Measurements from ENCODE around the gene LPAR3. TPM values are rescaled to one million over a fixed set of nuclear protein-coding genes. Genes with fewer than 3 reads are reported as not detected.

Gene LPAR3
- total and polyA plus RNA-seq, 2 donors (not counting 1 experiment from before 2014, with no cell fraction given), result not detected

- no peaks in the 10 kb centered on the region for H3K79me2 ChIP-seq (ENCODE audit: control insufficient read depth, insufficient read depth, low read length)
- 31% methylated on average over 5 of the region's 6 CpGs for WGBS (ENCODE audit: insufficient coverage)
- Mint-ChIP-seq H3K4me1 (no peaks in the 10 kb centered on the region), H3K9me3 (ENCODE audit: insufficient read depth) (no peaks in the 10 kb centered on the region), H3K27ac (no peak overlapping the region), H3K27me3 (peaks cover 18% of the 10 kb centered on the region), H3K4me3 (no peak overlapping the region)
- no peaks in the 10 kb centered on the region for H3K36me3 ChIP-seq (replicated peaks in 1 of 2; ENCODE audit: control extremely low read depth in 1 of 2, control insufficient read depth in 1 of 2, extremely low read depth in 1 of 2, insufficient read depth in 2 of 2, low read length in 1 of 2)
- no peak overlapping the region for H2AFZ ChIP-seq (ENCODE audit: insufficient read depth, low read depth, low read length, poor library complexity, severe bottlenecking)
- TF ChIP-seq CTCF (IDR thresholded peaks at IDR 0.05) (peak; percentile 94), EZH2 (IDR thresholded peaks at IDR 0.05; ENCODE audit: borderline replicate concordance, insufficient read depth, low read depth, low read length, poor library complexity, severe bottlenecking) (no peak)
- no peak overlapping the region for H3K9ac ChIP-seq (ENCODE audit: low read length)
- H3K4me2 ChIP-seq (replicated peaks; ENCODE audit: low read depth, low read length, poor library complexity, severe bottlenecking), result no peak overlapping the region
- peak; percentile 73 for DNase-seq
- ATAC-seq (ENCODE audit: low read depth), result peak; percentile 56
- H3K4me1 ChIP-seq (ENCODE audit: control insufficient read depth in 2 of 2, insufficient read depth in 2 of 2, low read length in 2 of 2), result no peaks in the 10 kb centered on the region
- POLR2A ChIA-PET, result interaction anchor here (0.6 kb wide), 1 partner anchor 14 kb away, joined by 3 read pairs; no protein-coding TSS in a partner anchor
- no peaks in the 10 kb centered on the region for H3K9me3 ChIP-seq (ENCODE audit: control extremely low read depth in 1 of 3, control insufficient read depth in 2 of 3, insufficient read depth in 1 of 3, low read length in 2 of 3)
- intact Hi-C loops (cut with micrococcal nuclease), result loop anchor here (1.0 to 5.0 kb wide), 5 partner anchors 150 to 867 kb away; no protein-coding TSS in a partner anchor
- no peak overlapping the region for H3K27ac ChIP-seq (ENCODE audit: low read length in 2 of 2)
- CTCF ChIA-PET, result interaction anchor here (0.7 to 3.2 kb wide), 26 partner anchors 10 to 868 kb away, joined by 3 to 18 read pairs (median 4); partner anchors contain the start of genes CTBS and PRKACB
- H4K20me1 ChIP-seq (ENCODE audit: control insufficient read depth, insufficient read depth, low read length, poor library complexity, severe bottlenecking), result no peaks in the 10 kb centered on the region
- H3K27me3 ChIP-seq (replicated peaks in 1 of 4; ENCODE audit: control extremely low read depth in 1 of 4, control insufficient read depth in 3 of 4, insufficient read depth in 4 of 4, low read length in 3 of 4), result peaks cover 0 to 7% (median 3%) of the 10 kb centered on the region in 4 experiments
- no peak overlapping the region for H3K4me3 ChIP-seq (ENCODE audit: control extremely low read depth in 1 of 5, extremely low read depth in 1 of 5, insufficient read depth in 1 of 5, low read depth in 2 of 5, low read length in 4 of 5)
Observed at GRCh38 chr1:84772428-84772943, 120.5 kb downstream of the LPAR3 start.

- WGBS (ENCODE audit: insufficient coverage), result 90% methylated on average over 2 of the region's 2 CpGs
- intact Hi-C loops (cut with micrococcal nuclease), result loop anchor here (1.0 to 5.0 kb wide), 5 partner anchors 150 to 867 kb away; no protein-coding TSS in a partner anchor
- Histone ChIP-seq H3K4me1 (ENCODE audit: control insufficient read depth in 2 of 2, insufficient read depth in 2 of 2, low read length in 2 of 2) (no peaks in the 10 kb centered on the region), H3K9ac (ENCODE audit: low read length) (no peak overlapping the region), H3K79me2 (ENCODE audit: control insufficient read depth, insufficient read depth, low read length) (no peaks in the 10 kb centered on the region), H3K9me3 (ENCODE audit: control extremely low read depth in 1 of 3, control insufficient read depth in 2 of 3, insufficient read depth in 1 of 3, low read length in 2 of 3) (no peaks in the 10 kb centered on the region), H4K20me1 (ENCODE audit: control insufficient read depth, insufficient read depth, low read length, poor library complexity, severe bottlenecking) (no peaks in the 10 kb centered on the region), H3K4me2 (replicated peaks; ENCODE audit: low read depth, low read length, poor library complexity, severe bottlenecking) (no peak overlapping the region), H3K36me3 (replicated peaks in 1 of 2; ENCODE audit: control extremely low read depth in 1 of 2, control insufficient read depth in 1 of 2, extremely low read depth in 1 of 2, insufficient read depth in 2 of 2, low read length in 1 of 2) (no peaks in the 10 kb centered on the region), H3K27me3 (replicated peaks in 1 of 4; ENCODE audit: control extremely low read depth in 1 of 4, control insufficient read depth in 3 of 4, insufficient read depth in 4 of 4, low read length in 3 of 4) (peaks cover 0 to 7% (median 3%) of the 10 kb centered on the region in 4 experiments), H2AFZ (ENCODE audit: insufficient read depth, low read depth, low read length, poor library complexity, severe bottlenecking) (no peak overlapping the region), H3K27ac (ENCODE audit: low read length in 2 of 2) (no peak overlapping the region), H3K4me3 (ENCODE audit: control extremely low read depth in 1 of 5, extremely low read depth in 1 of 5, insufficient read depth in 1 of 5, low read depth in 2 of 5, low read length in 4 of 5) (no peak overlapping the region)
- Mint-ChIP-seq H3K4me3 (no peak overlapping the region), H3K27ac (no peak overlapping the region), H3K9me3 (ENCODE audit: insufficient read depth) (no peaks in the 10 kb centered on the region), H3K4me1 (no peaks in the 10 kb centered on the region), H3K27me3 (peaks cover 19% of the 10 kb centered on the region)
- POLR2A ChIA-PET, result interaction anchor here (0.6 kb wide), 1 partner anchor 14 kb away, joined by 3 read pairs; no protein-coding TSS in a partner anchor
- no peak for TF ChIP-seq EZH2 (IDR thresholded peaks at IDR 0.05; ENCODE audit: borderline replicate concordance, insufficient read depth, low read depth, low read length, poor library complexity, severe bottlenecking)
- no peak for TF ChIP-seq CTCF (IDR thresholded peaks at IDR 0.05)
- ATAC-seq (ENCODE audit: low read depth), result no peak
- CTCF ChIA-PET, result interaction anchor here (0.7 to 3.2 kb wide), 26 partner anchors 10 to 867 kb away, joined by 3 to 18 read pairs (median 4); partner anchors contain the start of genes CTBS and PRKACB
- no peak for DNase-seq
Observed at GRCh38 chr1:84771895-84772294, 121.1 kb downstream of the LPAR3 start.

Data from B cell (primary cell).